Adrenal gland (tissue), 12 donors: Measurements from ENCODE around the gene ASPM. TPM values are rescaled to one million over a fixed set of nuclear protein-coding genes. Genes with fewer than 3 reads are reported as not detected.

Source experiments
- DNase-seq, 7 donors: peaks; one replicate each; pipeline ENCODE4 v3.0.0-alpha.2; 2019 to 2020
- H3K27ac ChIP-seq, 5 donors: fragments of 200-600 bp; sonication (generic) in 4 of 5; 1 replicate in 3 of 5; 2 replicates in 2 of 5; pipeline versions ENCODE4 v1.5.1 to v1.8.0; 2016 to 2020; ENCODE audit warnings: mild to moderate bottlenecking in 1 of 5
- H3K27me3 ChIP-seq: fragments of 200-600 bp; 2 replicates; pipeline ENCODE4 v1.8.0; 2021
- H3K36me3 ChIP-seq, 2 donors: fragments of 200-600 bp; replicated peaks in 1 of 2; 1 replicate in 1 of 2; 2 replicates in 1 of 2; pipeline versions ENCODE4 v1.5.1 to v1.8.0; 2018 to 2022
- H3K4me1 ChIP-seq, 2 donors: fragments of 200-600 bp; replicated peaks in 1 of 2; 1 replicate in 1 of 2; 2 replicates in 1 of 2; pipeline versions ENCODE4 v1.5.1 to v1.8.0; 2018 to 2021
- H3K4me3 ChIP-seq, 4 donors: fragments of 200-600 bp; sonication (generic) in 3 of 4; one replicate each; pipeline ENCODE4 v1.5.1; 2016 to 2018
- H3K9me3 ChIP-seq, 3 donors: fragments of 200-600 bp; sonication (generic) in 1 of 3; replicated peaks in 1 of 3; 1 replicate in 2 of 3; 2 replicates in 1 of 3; pipeline versions ENCODE4 v1.5.1 to v1.8.0; 2016 to 2021
- CTCF ChIP-seq, 6 experiments: fragments of 450-650 bp in 4 of 6; fragments of 200-600 bp in 2 of 6; sonication (generic) in 1 of 6; IDR thresholded peaks; 1 replicate in 5 of 6; 2 replicates in 1 of 6; pipeline versions ENCODE4 v1.5.1 to v1.8.0; 2016 to 2021; ENCODE audit warnings: antibody characterized with exemption in 6 of 6, mild to moderate bottlenecking in 2 of 6, moderate library complexity in 1 of 6
- POLR2A ChIP-seq, 2 donors: fragments of 450-650 bp; IDR thresholded peaks; one replicate each; pipeline ENCODE4 v1.6.1; 2017; ENCODE audit warnings: antibody characterized with exemption in 2 of 2, mild to moderate bottlenecking in 2 of 2, moderate library complexity in 1 of 2
- WGBS, 4 donors: extraction: QIAGEN DNeasy Blood & Tissue Kit in 2 of 4; methylation state at CpG; one replicate each; pipeline versions ENCODE4 v1.1.5 to v1.1.7; 2013 to 2017; 5-methylcytosine and 5-hydroxymethylcytosine counted together
- intact Hi-C, 2 donors: fragments of 100-400 bp; cut with DNase I; formaldehyde crosslinking; loops; one replicate each; pipeline versions ENCODE4 v1.14.1 to v1.15.0; 2022 to 2023
- polyA plus RNA-seq, 3 donors: library from polyadenylated mRNA; stranded (reverse); fragments of 200-250 nt in 2 of 3; fragments of 350-450 nt in 1 of 3; fragmentation: Illumina TruSeq in 1 of 3; extraction: RNeasy Lipid Tissue Mini Kit (QIAGEN cat#74804) in 1 of 3; gene quantifications; one replicate each; pipeline ENCODE4 v1.2.3, GENCODE V29; 2013 to 2014
- total RNA-seq, 9 donors: library from RNA; depleted of rRNA in 4 of 9; stranded (reverse); fragments of >200 nt in 4 of 9; fragments of 120-200 nt in 1 of 9; fragmentation: NEBNext Ultra II Directional in 1 of 9; extraction: Animal tissue kit (Norgen Biotek cat#: 25700) in 1 of 9; gene quantifications; one replicate each; pipeline versions ENCODE4 v1.1.0 to v1.2.4, GENCODE V29; 2013 to 2023
- donor health status: healthy with polysubstance abuse.
- donor health status: Bipolar disorder and iron deficiency.
- donor health status: DM: yes; HTN: yes; CAD: no.
- donor health status: DM: no; HTN: no; CAD: no.
- donor health status: DM: no; HTN: no; CAD: no.
- donor health status: DM: yes; HTN: yes; CAD: no.

ASPM gene
- total and polyA plus RNA-seq, 12 donors, result 0.08 to 14.5 (median 0.81) TPM

- Histone ChIP-seq H3K36me3 (peaks cover 0 to 7% of the 10 kb centered on the region in 2 donors), H3K4me1 (peaks cover 5 to 27% of the 10 kb centered on the region in 2 donors), H3K27ac (no peak overlapping the region), H3K27me3 (no peaks in the 10 kb centered on the region), H3K9me3 (no peaks in the 10 kb centered on the region), H3K4me3 (no peak overlapping the region)
- no peak for TF ChIP-seq POLR2A (IDR thresholded peaks at IDR 0.05)
- TF ChIP-seq CTCF (IDR thresholded peaks at IDR 0.05), result no peak
- DNase-seq, result no peak
- intact Hi-C loops, result no loop called here
Measured at GRCh38 chr1:197170538-197170937, 24.1 kb upstream of the ASPM start.

- WGBS, 4 donors, result 91 to 97% (median 96%) methylated on average over 7 of the region's 7 CpGs
- peaks cover 0 to 4% (median 0%) of the 10 kb centered on the region in 3 donors for H3K9me3 ChIP-seq
- no peak overlapping the region for H3K27ac ChIP-seq
- no peak for DNase-seq
- H3K36me3 ChIP-seq, result peaks cover 0 to 5% of the 10 kb centered on the region in 2 donors
- no peaks in the 10 kb centered on the region for H3K4me1 ChIP-seq
- intact Hi-C loops, result no loop called here
- H3K27me3 ChIP-seq, result no peaks in the 10 kb centered on the region
- TF ChIP-seq CTCF (IDR thresholded peaks at IDR 0.05) (no peak), POLR2A (IDR thresholded peaks at IDR 0.05) (no peak)
- H3K4me3 ChIP-seq, result no peak overlapping the region
Measured at GRCh38 chr1:197159461-197159860, 13.0 kb upstream of the ASPM start.

- TF ChIP-seq POLR2A (IDR thresholded peaks at IDR 0.05) (no peak), CTCF (IDR thresholded peaks at IDR 0.05) (no peak)
- no peaks in the 10 kb centered on the region for H3K4me1 ChIP-seq
- no peak overlapping the region for H3K27ac ChIP-seq
- no peaks in the 10 kb centered on the region for H3K27me3 ChIP-seq
- no peak overlapping the region for H3K4me3 ChIP-seq
- intact Hi-C loops, result no loop called here
- peaks cover 0 to 4% (median 0%) of the 10 kb centered on the region in 3 donors for H3K9me3 ChIP-seq
- peaks cover 0 to 5% of the 10 kb centered on the region in 2 donors for H3K36me3 ChIP-seq
- no peak for DNase-seq
- 92 to 97% (median 93%) methylated on average over 1 of the region's 1 CpG for WGBS, 4 donors
Measured at GRCh38 chr1:197156692-197157091, 10.2 kb upstream of the ASPM start.

GRCh38 chr1:197152662-197153061 is 6.2 kb upstream of the ASPM start:
- peaks cover 0 to 3% (median 0%) of the 10 kb centered on the region in 3 donors for H3K9me3 ChIP-seq
- H3K36me3 ChIP-seq, result no peaks in the 10 kb centered on the region
- no peaks in the 10 kb centered on the region for H3K4me1 ChIP-seq
- intact Hi-C loops, result no loop called here
- H3K4me3 ChIP-seq, result no peak overlapping the region
- H3K27me3 ChIP-seq, result no peaks in the 10 kb centered on the region
- TF ChIP-seq CTCF (IDR thresholded peaks at IDR 0.05), result no peak
- TF ChIP-seq POLR2A (IDR thresholded peaks at IDR 0.05), result no peak
- DNase-seq, result no peak
- H3K27ac ChIP-seq, result no peak overlapping the region
- 83 to 90% (median 88%) methylated on average over 4 of the region's 4 CpGs for WGBS, 4 donors
